H1 (cell line): ENCODE measurements around the gene ASRGL1. TPM values are rescaled to one million over a fixed set of nuclear protein-coding genes. Genes with fewer than 3 reads are reported as not detected.
"Not testable (repeated sequence)": the region's sequence is repeated elsewhere in the genome, so short reads cannot be mapped to it uniquely, and the experiment has no call there.

ENCODE experiments used
- CTCF ChIA-PET: fragments of 300-600 bp; sonication (Branson Sonifier 250); formaldehyde crosslinking; loops from one replicate; lab custom pipeline; 2021; ENCODE audit not compliant: partially characterized antibody; lab: Charles Lee
- POLR2A ChIA-PET: fragments of 300-600 bp; sonication (Branson Sonifier 250); formaldehyde crosslinking; loops from one replicate; lab custom pipeline; 2021; ENCODE audit warnings: inconsistent platforms; ENCODE audit not compliant: partially characterized antibody; lab: Charles Lee
- DNase-seq, 2 experiments: peaks; one replicate each; pipeline versions ENCODE4 v3.0.0 to v3.0.0-alpha.2; 2010 to 2022; ENCODE audit warnings: low spot score in 2 of 2, low read depth in 1 of 2, mixed read lengths in 1 of 2
- FAIRE-seq: peaks from 2 replicates; lab custom pipeline; 2011; peaks lifted over from hg19 to GRCh38; lab: Jason Lieb, UNC
- H2AFZ ChIP-seq: 2 replicates; pipeline ENCODE4 v1.8.1; 2012; ENCODE audit warnings: low read length, inconsistent platforms
- H2AK5ac ChIP-seq: 2 replicates; pipeline ENCODE4 v1.6.1; 2013; ENCODE audit warnings: low read depth, low read length
- H2BK120ac ChIP-seq: replicated peaks from 2 replicates; pipeline ENCODE3; 2013; ENCODE audit warnings: low read depth, low read length, inconsistent platforms
- H2BK12ac ChIP-seq: 2 replicates; pipeline ENCODE4 v1.6.1; 2013; ENCODE audit warnings: low read depth, low read length
- H2BK15ac ChIP-seq: 2 replicates; pipeline ENCODE4 v1.6.1; 2013; ENCODE audit warnings: low read length
- H2BK20ac ChIP-seq: 2 replicates; pipeline ENCODE4 v1.6.1; 2013; ENCODE audit warnings: low read length
- H2BK5ac ChIP-seq: 2 replicates; pipeline ENCODE4 v1.6.1; 2013; ENCODE audit warnings: low read depth, low read length
- H3K14ac ChIP-seq: 2 replicates; pipeline ENCODE4 v1.6.1; 2013; ENCODE audit warnings: inconsistent platforms; ENCODE audit not compliant: insufficient read length
- H3K18ac ChIP-seq: 2 replicates; pipeline ENCODE4 v1.6.1; 2013; ENCODE audit warnings: low read length; ENCODE audit errors: extremely low read depth
- H3K23ac ChIP-seq: 2 replicates; pipeline ENCODE4 v1.6.1; 2013; ENCODE audit warnings: inconsistent platforms; ENCODE audit not compliant: insufficient read length
- H3K23me2 ChIP-seq: 2 replicates; pipeline ENCODE4 v1.6.1; 2013; ENCODE audit warnings: low read depth, low read length
- H3K27ac ChIP-seq: 2 replicates; pipeline ENCODE4 v1.6.1; 2011; ENCODE audit warnings: low read depth, low read length, inconsistent platforms
- H3K27me3 ChIP-seq, 4 experiments: replicated peaks in 1 of 4; 1 replicate in 1 of 4; 2 replicates in 3 of 4; pipeline versions ENCODE4 v1.6.1 to v1.8.1; 2011 to 2013; ENCODE audit warnings: low read length in 3 of 4, mild to moderate bottlenecking in 3 of 4, inconsistent platforms in 2 of 4, mixed read lengths in 2 of 4, moderate library complexity in 1 of 4; ENCODE audit not compliant: control insufficient read depth in 3 of 4, insufficient read depth in 3 of 4; ENCODE audit errors: extremely low read depth in 1 of 4
- H3K36me3 ChIP-seq, 4 experiments: 2 replicates each; pipeline versions ENCODE4 v1.6.1 to v1.8.1; 2011 to 2013; ENCODE audit warnings: mild to moderate bottlenecking in 4 of 4, low read length in 3 of 4, moderate library complexity in 2 of 4, control low read depth in 1 of 4, inconsistent platforms in 1 of 4; ENCODE audit not compliant: insufficient read depth in 4 of 4, control insufficient read depth in 2 of 4
- H3K4ac ChIP-seq: replicated peaks from 2 replicates; pipeline ENCODE3; 2013; ENCODE audit warnings: low read length, low read depth, mixed read lengths, inconsistent platforms; ENCODE audit not compliant: insufficient read length
- H3K4me1 ChIP-seq, 4 experiments: replicated peaks in 1 of 4; 1 replicate in 1 of 4; 2 replicates in 3 of 4; pipeline versions ENCODE4 v1.6.1 to v1.8.1; 2011 to 2013; ENCODE audit warnings: low read length in 3 of 4, inconsistent platforms in 2 of 4, mixed read lengths in 1 of 4; ENCODE audit not compliant: insufficient read depth in 4 of 4, control insufficient read depth in 3 of 4
- H3K4me2 ChIP-seq, 2 experiments: 2 replicates each; pipeline versions ENCODE4 v1.6.1 to v1.8.1; 2011 to 2013; ENCODE audit warnings: low read depth in 2 of 2, low read length in 2 of 2, control low read depth in 1 of 2, inconsistent platforms in 1 of 2, mild to moderate bottlenecking in 1 of 2; ENCODE audit not compliant: insufficient read depth in 1 of 2
- H3K4me3 ChIP-seq, 4 experiments: fragments of 200-600, 300-600 bp in 1 of 4; sonication (generic), shearing (Covaris generic), sonication (Bioruptor Twin) in 1 of 4; 2 replicates each; pipeline versions ENCODE4 v1.5.1 to v1.8.1; 2011 to 2016; ENCODE audit warnings: low read length in 4 of 4, low read depth in 3 of 4, control low read depth in 2 of 4, inconsistent platforms in 2 of 4, mild to moderate bottlenecking in 2 of 4, mixed read lengths in 1 of 4, moderate library complexity in 1 of 4; ENCODE audit not compliant: insufficient read depth in 2 of 4; ENCODE audit errors: extremely low read depth in 1 of 4
- H3K56ac ChIP-seq: replicated peaks from 2 replicates; pipeline ENCODE3; 2013; ENCODE audit warnings: low read depth, mild to moderate bottlenecking, mixed read lengths, low read length, inconsistent platforms; ENCODE audit not compliant: insufficient read length
- H3K79me1 ChIP-seq: 2 replicates; pipeline ENCODE4 v1.6.1; 2013; ENCODE audit warnings: low read depth, low read length, control low read depth
- H3K79me2 ChIP-seq, 2 experiments: 2 replicates each; pipeline versions ENCODE4 v1.6.1 to v1.8.1; 2012 to 2013; ENCODE audit warnings: low read length in 2 of 2, mild to moderate bottlenecking in 2 of 2, inconsistent platforms in 1 of 2; ENCODE audit not compliant: insufficient read depth in 2 of 2, control insufficient read depth in 1 of 2
- H3K9ac ChIP-seq, 4 experiments: replicated peaks in 1 of 4; 1 replicate in 1 of 4; 2 replicates in 3 of 4; pipeline versions ENCODE4 v1.6.1 to v1.8.1; 2011 to 2013; ENCODE audit warnings: low read depth in 3 of 4, low read length in 3 of 4, control low read depth in 2 of 4, mild to moderate bottlenecking in 2 of 4, moderate library complexity in 2 of 4, inconsistent platforms in 1 of 4; ENCODE audit errors: extremely low read depth in 1 of 4
- H3K9me3 ChIP-seq, 2 experiments: 2 replicates each; pipeline versions ENCODE4 v1.6.1 to v1.8.1; 2012 to 2013; ENCODE audit warnings: mild to moderate bottlenecking in 2 of 2, moderate library complexity in 2 of 2, control low read depth in 1 of 2, inconsistent platforms in 1 of 2, low read depth in 1 of 2, low read length in 1 of 2, mixed read lengths in 1 of 2; ENCODE audit not compliant: insufficient read depth in 2 of 2
- H4K20me1 ChIP-seq, 2 experiments: replicated peaks in 1 of 2; 2 replicates each; pipeline versions ENCODE3 to v1.8.1; 2011 to 2013; ENCODE audit warnings: inconsistent platforms in 2 of 2, low read length in 2 of 2, mild to moderate bottlenecking in 1 of 2; ENCODE audit not compliant: insufficient read depth in 2 of 2, control insufficient read depth in 1 of 2
- H4K5ac ChIP-seq: 2 replicates; pipeline ENCODE4 v1.6.1; 2013; ENCODE audit warnings: low read length, low read depth, mixed read lengths, inconsistent platforms; ENCODE audit not compliant: insufficient read length
- H4K8ac ChIP-seq: 2 replicates; pipeline ENCODE4 v1.8.0; 2013; ENCODE audit warnings: mild to moderate bottlenecking, moderate library complexity, low read length, inconsistent platforms; ENCODE audit not compliant: insufficient read depth; ENCODE audit errors: extremely low read depth
- H4K91ac ChIP-seq: replicated peaks from 2 replicates; pipeline ENCODE3; 2013; ENCODE audit warnings: low read length, mixed read lengths, inconsistent platforms; ENCODE audit not compliant: insufficient read length
- WGBS, 2 experiments: shearing (Covaris generic) in 1 of 2; methylation state at CpG; one replicate each; pipeline versions ENCODE4 v1.1.6 to v1.1.7; 2013 to 2015; ENCODE audit warnings: low lambda C conversion rate in 2 of 2, mixed read lengths in 2 of 2, inconsistent platforms in 1 of 2, low coverage in 1 of 2, missing lambda C conversion rate in 1 of 2; ENCODE audit not compliant: insufficient replicate concordance in 2 of 2, insufficient coverage in 1 of 2, insufficient read length in 1 of 2; ENCODE audit errors: extremely low coverage in 1 of 2, missing lambda C conversion rate in 1 of 2; 5-methylcytosine and 5-hydroxymethylcytosine counted together
- polyA plus RNA-seq, 7 experiments: library from polyadenylated mRNA; depleted of rRNA in 3 of 7; stranded (reverse) in 5 of 7; unstranded in 2 of 7; fragments of >200 nt in 5 of 7; fragments of 200-250 nt in 2 of 7; gene quantifications; 1 replicate in 5 of 7; 2 replicates in 1 of 7; 4 replicates in 1 of 7; pipeline versions ENCODE4 v1.2.1 to v1.2.3, GENCODE V29; 2011 to 2013; ENCODE audit warnings: missing spikeins in 2 of 7, mixed read lengths in 2 of 7
- total RNA-seq: library from RNA; stranded (reverse); fragmentation: NEBNext Ultra II Directional; extraction: Animal tissue kit (Norgen Biotek cat#: 25700); gene quantifications from 2 replicates; pipeline ENCODE4 v1.2.1, GENCODE V29; 2021

Gene ASRGL1
- total and polyA plus RNA-seq, 2 of the 8 experiments (the other 6 are each of a cell fraction or from before 2014, with no cell fraction given): 19.9 to 23.5 TPM

DNA sequence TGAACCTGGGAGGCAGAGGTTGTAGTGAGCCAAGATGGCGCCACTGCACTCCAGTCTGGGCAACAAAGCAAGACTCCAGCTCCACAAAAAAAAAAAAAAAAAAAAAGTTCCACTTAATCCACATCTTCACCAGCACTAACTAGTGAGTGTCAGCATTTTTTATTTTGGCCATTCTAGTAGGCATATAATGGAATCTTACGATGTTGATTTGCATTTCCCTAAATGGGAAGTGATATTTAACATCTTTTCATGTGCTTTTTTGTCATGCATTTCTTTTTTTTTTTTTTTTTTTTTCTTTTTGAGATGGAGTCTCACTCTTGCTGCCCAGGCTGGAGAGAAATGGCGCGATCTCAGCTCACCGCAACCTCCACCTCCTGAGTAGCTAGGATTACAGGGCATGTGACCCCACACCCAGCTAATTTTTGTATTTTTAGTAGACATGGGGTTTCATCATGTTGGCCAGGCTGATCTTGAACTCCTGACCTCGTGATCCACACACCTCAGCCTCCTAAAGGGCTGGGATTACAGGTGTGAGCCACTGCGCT, 6.5 kb downstream of the ASRGL1 start:
- not testable (repeated sequence) for H4K8ac ChIP-seq, H3K9me3 ChIP-seq, H2BK20ac ChIP-seq, H2BK120ac ChIP-seq, H3K4me3 ChIP-seq, H3K4ac ChIP-seq, H2AK5ac ChIP-seq, H3K18ac ChIP-seq, H4K5ac ChIP-seq, H3K4me1 ChIP-seq, H3K56ac ChIP-seq, DNase-seq, H3K23ac ChIP-seq, H3K27ac ChIP-seq, H3K36me3 ChIP-seq, H4K91ac ChIP-seq, H2BK5ac ChIP-seq, H3K4me2 ChIP-seq, H3K79me2 ChIP-seq, H3K27me3 ChIP-seq, H3K14ac ChIP-seq, H4K20me1 ChIP-seq, H3K79me1 ChIP-seq, H3K9ac ChIP-seq, H3K23me2 ChIP-seq, FAIRE-seq, H2AFZ ChIP-seq, H2BK15ac ChIP-seq, H2BK12ac ChIP-seq
- POLR2A ChIA-PET: interaction anchor here (0.6 kb wide), 1 partner anchor 255 kb away, joined by 3 read pairs; no protein-coding TSS in a partner anchor
- 88% methylated on average over 7 of the region's 7 CpGs; no CpG with 5 or more reads in 1 of the 2 experiments for WGBS, 2 experiments
- CTCF ChIA-PET: interaction anchor here (0.7 to 3.4 kb wide), 7 partner anchors 20 to 365 kb away, joined by 3 to 11 read pairs (median 4); partner anchors contain the start of gene UQCC3
